ENCODE measurements around the gene ATR.

The ATR gene

GRCh38 chr3:142467768-142468167 is 110.8 kb downstream of the ATR start:
- no peak overlapping the region for H3K4me3 ChIP-seq (ENCODE audit: low read depth in 1 of 2, low read length in 2 of 2)
- no peak overlapping the region for H3K9ac ChIP-seq (ENCODE audit: low read depth in 1 of 2, low read length in 2 of 2)
- no peaks in the 10 kb centered on the region for H3K27me3 ChIP-seq (ENCODE audit: control insufficient read depth in 1 of 2, insufficient read depth in 2 of 2, low read length in 2 of 2)
- H3K4me1 ChIP-seq (ENCODE audit: control insufficient read depth in 1 of 2, insufficient read depth in 2 of 2, low read length in 2 of 2) = no peaks in the 10 kb centered on the region
- H3K36me3 ChIP-seq (ENCODE audit: control insufficient read depth in 1 of 2, insufficient read depth in 2 of 2, low read length in 2 of 2) = peaks cover 3 to 4% of the 10 kb centered on the region in 2 donors
- no peaks in the 10 kb centered on the region for H3K9me3 ChIP-seq (ENCODE audit: control insufficient read depth in 1 of 2, low read length in 2 of 2)
- no peak overlapping the region for H3K27ac ChIP-seq (ENCODE audit: low read depth, low read length)

- Histone ChIP-seq H3K9me3 (ENCODE audit: control insufficient read depth in 1 of 2, low read length in 2 of 2) (no peaks in the 10 kb centered on the region), H3K4me1 (ENCODE audit: control insufficient read depth in 1 of 2, insufficient read depth in 2 of 2, low read length in 2 of 2) (peaks cover 0 to 5% of the 10 kb centered on the region in 2 donors), H3K27ac (ENCODE audit: low read depth, low read length) (no peak overlapping the region), H3K27me3 (ENCODE audit: control insufficient read depth in 1 of 2, insufficient read depth in 2 of 2, low read length in 2 of 2) (no peaks in the 10 kb centered on the region), H3K4me3 (ENCODE audit: low read depth in 1 of 2, low read length in 2 of 2) (no peak overlapping the region), H3K36me3 (ENCODE audit: control insufficient read depth in 1 of 2, insufficient read depth in 2 of 2, low read length in 2 of 2) (peaks cover 6% of the 10 kb centered on the region in 2 donors), H3K9ac (ENCODE audit: low read depth in 1 of 2, low read length in 2 of 2) (no peak overlapping the region)
Measured at GRCh38 chr3:142460689-142461088, 117.8 kb downstream of the ATR start.

- H3K4me3 ChIP-seq (ENCODE audit: low read depth in 1 of 2, low read length in 2 of 2) = no peak overlapping the region
- peaks cover 6% of the 10 kb centered on the region in 2 donors for H3K36me3 ChIP-seq (ENCODE audit: control insufficient read depth in 1 of 2, insufficient read depth in 2 of 2, low read length in 2 of 2)
- H3K27me3 ChIP-seq (ENCODE audit: control insufficient read depth in 1 of 2, insufficient read depth in 2 of 2, low read length in 2 of 2) = no peaks in the 10 kb centered on the region
- no peaks in the 10 kb centered on the region for H3K9me3 ChIP-seq (ENCODE audit: control insufficient read depth in 1 of 2, low read length in 2 of 2)
- H3K27ac ChIP-seq (ENCODE audit: low read depth, low read length) = no peak overlapping the region
- peaks cover 0 to 5% of the 10 kb centered on the region in 2 donors for H3K4me1 ChIP-seq (ENCODE audit: control insufficient read depth in 1 of 2, insufficient read depth in 2 of 2, low read length in 2 of 2)
- no peak overlapping the region for H3K9ac ChIP-seq (ENCODE audit: low read depth in 1 of 2, low read length in 2 of 2)
Measured at GRCh38 chr3:142459929-142460328, 118.6 kb downstream of the ATR start.

- Histone ChIP-seq H3K27ac (ENCODE audit: low read depth, low read length) (no peak overlapping the region), H3K9me3 (ENCODE audit: control insufficient read depth in 1 of 2, low read length in 2 of 2) (no peaks in the 10 kb centered on the region), H3K36me3 (ENCODE audit: control insufficient read depth in 1 of 2, insufficient read depth in 2 of 2, low read length in 2 of 2) (peaks cover 3 to 6% of the 10 kb centered on the region in 2 donors), H3K27me3 (ENCODE audit: control insufficient read depth in 1 of 2, insufficient read depth in 2 of 2, low read length in 2 of 2) (no peaks in the 10 kb centered on the region), H3K4me1 (ENCODE audit: control insufficient read depth in 1 of 2, insufficient read depth in 2 of 2, low read length in 2 of 2) (peaks cover 0 to 5% of the 10 kb centered on the region in 2 donors), H3K9ac (ENCODE audit: low read depth in 1 of 2, low read length in 2 of 2) (no peak overlapping the region), H3K4me3 (ENCODE audit: low read depth in 1 of 2, low read length in 2 of 2) (no peak overlapping the region)
Measured at GRCh38 chr3:142459096-142459495, 119.4 kb downstream of the ATR start.

GRCh38 chr3:142450881-142451280 is 127.7 kb downstream of the ATR start:
- Histone ChIP-seq H3K9me3 (ENCODE audit: control insufficient read depth in 1 of 2, low read length in 2 of 2) (no peaks in the 10 kb centered on the region), H3K4me1 (ENCODE audit: control insufficient read depth in 1 of 2, insufficient read depth in 2 of 2, low read length in 2 of 2) (peaks cover 3 to 5% of the 10 kb centered on the region in 2 donors), H3K27ac (ENCODE audit: low read depth, low read length) (no peak overlapping the region), H3K27me3 (ENCODE audit: control insufficient read depth in 1 of 2, insufficient read depth in 2 of 2, low read length in 2 of 2) (no peaks in the 10 kb centered on the region), H3K9ac (ENCODE audit: low read depth in 1 of 2, low read length in 2 of 2) (no peak overlapping the region), H3K4me3 (ENCODE audit: low read depth in 1 of 2, low read length in 2 of 2) (no peak overlapping the region), H3K36me3 (ENCODE audit: control insufficient read depth in 1 of 2, insufficient read depth in 2 of 2, low read length in 2 of 2) (peaks cover 0 to 25% of the 10 kb centered on the region in 2 donors)

GRCh38 chr3:142450189-142450588 is 128.3 kb downstream of the ATR start:
- Histone ChIP-seq H3K4me1 (ENCODE audit: control insufficient read depth in 1 of 2, insufficient read depth in 2 of 2, low read length in 2 of 2) (peaks cover 7 to 11% of the 10 kb centered on the region in 2 donors), H3K4me3 (ENCODE audit: low read depth in 1 of 2, low read length in 2 of 2) (no peak overlapping the region), H3K9ac (ENCODE audit: low read depth in 1 of 2, low read length in 2 of 2) (no peak overlapping the region), H3K27me3 (ENCODE audit: control insufficient read depth in 1 of 2, insufficient read depth in 2 of 2, low read length in 2 of 2) (no peaks in the 10 kb centered on the region), H3K36me3 (ENCODE audit: control insufficient read depth in 1 of 2, insufficient read depth in 2 of 2, low read length in 2 of 2) (peaks cover 0 to 25% of the 10 kb centered on the region in 2 donors), H3K27ac (ENCODE audit: low read depth, low read length) (no peak overlapping the region), H3K9me3 (ENCODE audit: control insufficient read depth in 1 of 2, low read length in 2 of 2) (no peaks in the 10 kb centered on the region)

- Histone ChIP-seq H3K9me3 (ENCODE audit: control insufficient read depth in 1 of 2, low read length in 2 of 2) (no peaks in the 10 kb centered on the region), H3K4me1 (ENCODE audit: control insufficient read depth in 1 of 2, insufficient read depth in 2 of 2, low read length in 2 of 2) (peaks cover 13 to 16% of the 10 kb centered on the region in 2 donors), H3K27ac (ENCODE audit: low read depth, low read length) (peak within 1 kb of the TSS; percentile 96), H3K4me3 (ENCODE audit: low read depth in 1 of 2, low read length in 2 of 2) (peak within 1 kb of the TSS; percentile 88 to 100), H3K9ac (ENCODE audit: low read depth in 1 of 2, low read length in 2 of 2) (peak within 1 kb of the TSS; percentile 99 to 100), H3K36me3 (ENCODE audit: control insufficient read depth in 1 of 2, insufficient read depth in 2 of 2, low read length in 2 of 2) (peaks cover 0 to 25% of the 10 kb centered on the region in 2 donors), H3K27me3 (ENCODE audit: control insufficient read depth in 1 of 2, insufficient read depth in 2 of 2, low read length in 2 of 2) (no peaks in the 10 kb centered on the region)
Measured at GRCh38 chr3:142447852-142448823, 130.4 kb downstream of the ATR start, which contains the start of gene XRN1. TSS of gene XRN1 (minus strand) at chr3:142448037. CDS start at chr3:142447944, 93 bp downstream.

GRCh38 chr3:142447301-142447851 is 131.2 kb downstream of the ATR start:
- Histone ChIP-seq H3K9me3 (ENCODE audit: control insufficient read depth in 1 of 2, low read length in 2 of 2) (no peaks in the 10 kb centered on the region), H3K27me3 (ENCODE audit: control insufficient read depth in 1 of 2, insufficient read depth in 2 of 2, low read length in 2 of 2) (no peaks in the 10 kb centered on the region), H3K4me1 (ENCODE audit: control insufficient read depth in 1 of 2, insufficient read depth in 2 of 2, low read length in 2 of 2) (peaks cover 13 to 16% of the 10 kb centered on the region in 2 donors), H3K9ac (ENCODE audit: low read depth in 1 of 2, low read length in 2 of 2) (peak overlapping the region; percentile 99 to 100), H3K36me3 (ENCODE audit: control insufficient read depth in 1 of 2, insufficient read depth in 2 of 2, low read length in 2 of 2) (peaks cover 0 to 18% of the 10 kb centered on the region in 2 donors), H3K4me3 (ENCODE audit: low read depth in 1 of 2, low read length in 2 of 2) (peak overlapping the region; percentile 88 to 100), H3K27ac (ENCODE audit: low read depth, low read length) (peak overlapping the region; percentile 96)

- Histone ChIP-seq H3K4me3 (ENCODE audit: low read depth in 1 of 2, low read length in 2 of 2) (peak overlapping the region; percentile 88 to 100), H3K27ac (ENCODE audit: low read depth, low read length) (peak overlapping the region; percentile 36), H3K9ac (ENCODE audit: low read depth in 1 of 2, low read length in 2 of 2) (peak overlapping the region; percentile 99 to 100), H3K27me3 (ENCODE audit: control insufficient read depth in 1 of 2, insufficient read depth in 2 of 2, low read length in 2 of 2) (no peaks in the 10 kb centered on the region), H3K36me3 (ENCODE audit: control insufficient read depth in 1 of 2, insufficient read depth in 2 of 2, low read length in 2 of 2) (peaks cover 0 to 7% of the 10 kb centered on the region in 2 donors), H3K4me1 (ENCODE audit: control insufficient read depth in 1 of 2, insufficient read depth in 2 of 2, low read length in 2 of 2) (peaks cover 13 to 16% of the 10 kb centered on the region in 2 donors), H3K9me3 (ENCODE audit: control insufficient read depth in 1 of 2, low read length in 2 of 2) (no peaks in the 10 kb centered on the region)
Measured at GRCh38 chr3:142445816-142446254, 132.7 kb downstream of the ATR start.

GRCh38 chr3:142444343-142444742 is 134.2 kb downstream of the ATR start:
- Histone ChIP-seq H3K9me3 (ENCODE audit: control insufficient read depth in 1 of 2, low read length in 2 of 2) (no peaks in the 10 kb centered on the region), H3K27me3 (ENCODE audit: control insufficient read depth in 1 of 2, insufficient read depth in 2 of 2, low read length in 2 of 2) (no peaks in the 10 kb centered on the region), H3K27ac (ENCODE audit: low read depth, low read length) (no peak overlapping the region), H3K36me3 (ENCODE audit: control insufficient read depth in 1 of 2, insufficient read depth in 2 of 2, low read length in 2 of 2) (no peaks in the 10 kb centered on the region), H3K4me3 (ENCODE audit: low read depth in 1 of 2, low read length in 2 of 2) (no peak overlapping the region), H3K4me1 (ENCODE audit: control insufficient read depth in 1 of 2, insufficient read depth in 2 of 2, low read length in 2 of 2) (peaks cover 16 to 20% of the 10 kb centered on the region in 2 donors), H3K9ac (ENCODE audit: low read depth in 1 of 2, low read length in 2 of 2) (no peak overlapping the region)

All from duodenal mucosa (tissue), 2 donors.